GM21576 (cell line): ENCODE data around the gene RAB29.

Experiments used
- ATAC-seq: cut with Tn5 transposase; IDR thresholded peaks from one replicate; pipeline ENCODE4 v1.9.1; 2021; ENCODE audit warnings: mild to moderate bottlenecking, moderate library complexity; ENCODE audit not compliant: unreplicated experiment

RAB29 gene

DNA sequence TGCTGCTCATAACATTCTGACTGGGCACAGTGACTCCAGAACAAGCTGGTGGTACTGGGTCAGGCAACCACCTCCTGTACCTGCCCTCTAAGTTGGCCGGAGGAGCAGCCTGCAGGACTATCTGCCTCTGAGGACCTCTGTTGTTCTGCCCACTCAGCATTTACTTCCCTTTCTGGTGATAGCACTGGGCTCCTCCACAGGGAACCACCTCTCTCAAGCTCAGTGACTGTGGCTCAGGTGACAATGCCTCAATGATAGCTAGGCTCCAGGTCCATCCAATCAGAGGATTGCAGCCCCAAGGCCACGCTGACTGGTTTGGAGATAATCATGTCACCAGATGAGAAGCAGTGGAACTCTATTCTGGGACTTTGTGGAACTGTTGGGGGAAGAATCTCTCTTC is 21.9 kb upstream of the RAB29 start:
- ATAC-seq: no peak

- no peak for ATAC-seq
Measured at GRCh38 chr1:205794011-205794730, 18.9 kb upstream of the RAB29 start.

DNA sequence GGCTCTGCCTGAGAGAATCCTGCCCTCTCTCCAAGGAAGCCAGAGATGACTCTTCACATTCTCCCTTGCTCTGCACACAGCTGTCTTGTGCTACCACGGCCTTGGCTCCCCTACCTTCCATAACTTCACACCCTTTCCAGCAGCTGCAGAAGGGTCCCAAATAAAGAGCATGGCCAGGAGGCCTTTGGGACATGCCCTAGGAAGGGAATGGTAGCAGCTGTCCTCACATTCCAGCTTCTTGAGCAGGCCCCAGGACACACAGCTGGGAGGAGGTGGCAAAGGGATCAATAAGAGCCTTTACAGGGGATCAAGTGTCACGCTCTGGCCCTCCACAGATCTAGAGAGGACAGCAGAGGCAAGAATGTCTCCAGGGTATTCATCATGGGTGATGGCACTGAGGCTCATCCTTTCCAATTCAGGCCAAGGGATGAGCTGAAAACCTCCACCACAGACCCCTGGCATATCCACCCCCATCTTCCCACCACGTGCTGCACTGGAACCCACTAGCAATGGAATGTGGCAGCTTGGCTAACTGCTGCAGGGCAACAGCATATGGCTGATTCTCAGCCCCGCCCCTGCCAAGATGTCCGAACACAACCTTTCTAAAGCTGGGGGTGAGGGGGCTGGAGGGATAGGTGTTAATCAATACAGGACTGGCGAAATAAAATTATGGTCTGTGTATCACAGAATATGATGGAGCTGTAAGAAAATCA is 17.8 kb upstream of the RAB29 start:
- no peak for ATAC-seq

DNA sequence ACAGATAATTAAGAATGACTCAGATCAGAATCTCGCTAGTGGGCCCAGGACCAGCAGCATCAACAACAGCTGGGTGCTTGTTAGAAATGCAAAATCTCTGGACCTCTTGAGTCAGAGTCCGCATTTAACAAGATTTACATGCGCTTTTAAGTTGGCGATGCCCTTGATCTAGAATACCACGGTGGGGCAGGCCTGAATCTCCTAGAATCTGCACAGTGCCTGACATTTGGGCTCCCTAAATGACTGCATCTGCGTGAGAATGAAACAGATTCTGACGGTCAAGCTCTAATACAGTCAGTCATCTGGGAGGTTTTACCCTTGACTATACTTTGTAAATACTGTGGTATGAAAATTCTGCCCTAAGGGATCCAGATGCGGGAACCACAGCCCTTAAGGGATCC is 17.2 kb upstream of the RAB29 start:
- ATAC-seq: peak; percentile 47

DNA sequence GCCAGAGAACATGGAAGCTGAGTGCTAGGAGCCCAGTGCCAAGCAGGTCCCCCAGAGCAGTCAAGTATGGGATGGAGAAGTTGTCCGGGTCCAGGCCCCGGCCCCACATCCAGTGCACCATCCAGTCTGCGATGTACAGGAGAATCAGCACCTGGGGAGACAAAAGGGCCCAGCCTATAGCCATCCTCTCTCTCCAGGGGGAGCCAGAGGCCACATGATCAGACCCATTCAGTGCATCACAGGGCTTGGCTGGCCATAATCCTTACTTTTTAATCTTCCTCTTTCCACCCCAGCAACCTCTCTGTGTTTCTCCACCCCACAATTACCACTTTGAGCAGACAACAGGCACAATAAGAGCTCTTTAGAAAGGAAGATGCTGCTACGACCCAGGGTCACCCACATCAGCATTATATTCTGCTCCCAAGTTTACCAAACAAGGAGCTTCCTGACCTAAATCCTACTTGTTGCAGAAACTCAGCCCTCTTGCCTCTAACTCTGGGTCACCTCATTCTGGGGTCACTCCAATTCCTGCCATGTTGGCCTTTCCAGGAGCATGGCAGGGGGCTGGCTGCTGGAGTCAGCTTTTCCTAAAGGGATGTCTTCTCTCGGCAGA is 16.4 kb upstream of the RAB29 start:
- ATAC-seq: peak; percentile 64

DNA sequence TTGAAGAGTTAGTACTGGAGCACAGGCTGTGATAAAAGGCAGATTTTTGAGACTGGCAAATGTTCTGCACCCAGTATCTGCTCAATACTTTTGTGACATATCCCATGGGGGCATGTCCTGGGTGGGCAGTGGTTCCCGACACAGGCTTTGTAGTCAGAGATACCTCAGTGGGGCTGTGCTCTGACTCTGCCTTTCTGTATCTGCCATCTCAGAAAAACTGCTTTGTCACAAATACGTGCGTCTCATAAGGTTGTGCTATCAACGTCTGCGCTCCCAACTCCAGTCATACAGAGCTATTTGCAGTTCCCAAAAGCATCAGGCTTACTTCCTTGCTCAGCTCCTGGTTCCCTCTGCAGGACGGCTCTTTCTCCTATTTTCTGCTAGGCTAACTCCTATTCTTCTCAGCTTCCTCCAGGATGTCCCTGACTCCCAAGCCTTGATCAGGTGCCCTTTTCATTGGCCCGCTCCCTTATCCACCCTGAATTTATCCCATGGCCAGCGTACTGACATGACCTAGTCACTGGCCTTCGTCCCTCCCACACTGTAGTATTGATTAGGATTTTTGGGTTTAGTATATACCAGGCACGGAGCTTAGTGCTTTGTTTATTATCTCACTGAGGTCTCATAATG is 12.1 kb upstream of the RAB29 start:
- ATAC-seq: no peak

DNA sequence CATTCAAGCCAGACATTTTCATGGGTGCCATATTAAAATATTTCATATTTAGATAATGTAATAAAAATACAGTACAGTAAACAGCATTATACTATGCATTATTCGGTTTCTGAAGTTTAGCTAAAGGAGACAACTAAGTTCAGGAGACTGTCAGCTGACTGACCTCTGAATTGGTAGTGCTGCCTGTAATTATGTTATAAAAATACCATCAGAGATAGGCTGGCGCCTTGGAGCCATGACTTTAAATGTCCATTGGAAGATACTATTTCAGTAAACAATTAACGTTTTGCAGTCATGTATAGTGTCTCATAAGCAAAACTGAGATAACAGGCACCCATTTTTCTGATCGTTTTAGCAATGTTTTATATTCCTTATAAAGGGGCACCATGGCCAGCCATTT is 11.3 kb upstream of the RAB29 start:
- ATAC-seq: no peak

DNA sequence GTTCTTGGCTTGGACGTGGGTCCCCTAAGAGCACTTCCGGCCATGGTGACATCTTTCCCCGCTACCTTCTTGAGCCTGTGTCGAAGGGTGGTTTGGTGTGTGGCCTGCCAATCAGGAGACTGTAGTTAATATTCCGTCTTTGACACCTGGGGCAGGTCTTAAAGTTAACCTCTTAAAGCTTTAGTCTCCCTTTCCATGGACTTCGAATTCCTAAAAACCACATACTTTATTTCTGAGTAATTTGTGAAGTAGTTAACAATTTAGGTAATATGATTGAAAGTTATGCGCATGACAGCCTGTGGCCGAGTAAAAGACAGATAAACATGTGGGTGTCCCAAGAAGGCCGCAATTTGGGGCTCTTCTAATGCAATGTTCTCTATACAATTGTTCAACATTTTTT is 10.2 kb upstream of the RAB29 start:
- no peak for ATAC-seq

DNA sequence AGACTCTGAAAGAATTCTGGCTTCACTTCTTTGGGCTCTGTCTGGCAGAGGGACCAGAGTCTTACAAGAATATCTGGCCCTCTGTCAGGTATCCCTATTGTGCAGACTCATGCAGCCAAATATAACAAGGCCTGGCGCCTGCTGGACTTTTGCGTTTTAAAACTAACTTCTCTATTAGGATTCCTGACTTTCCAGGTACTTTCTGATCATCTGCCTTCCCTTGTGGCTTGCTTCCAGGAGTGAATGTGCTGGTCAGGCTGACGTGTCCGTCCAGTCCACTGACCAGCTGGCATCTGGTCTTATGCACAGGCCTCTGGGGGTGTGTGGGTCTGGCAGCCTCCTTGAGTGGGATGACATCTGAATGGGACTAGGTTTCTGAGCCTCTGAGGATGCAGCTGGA is 8.6 kb upstream of the RAB29 start:
- no peak for ATAC-seq

DNA sequence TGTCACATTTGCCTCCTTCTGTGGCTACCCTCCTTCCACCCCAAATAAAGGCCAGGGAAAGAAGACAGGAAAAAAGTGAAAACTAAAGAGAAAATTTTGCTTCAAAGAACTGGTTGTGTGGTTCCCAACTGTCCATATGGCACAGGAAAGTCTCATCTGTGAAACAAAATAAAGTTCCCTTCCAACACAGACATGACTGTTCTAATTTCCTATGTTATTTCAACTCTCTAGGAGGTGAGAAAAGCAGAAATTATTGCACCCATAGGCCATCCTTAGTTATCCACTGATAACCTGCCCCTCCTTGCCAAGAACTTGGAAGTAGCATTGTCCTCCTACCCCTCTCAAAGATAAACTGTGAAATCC is 8.1 kb upstream of the RAB29 start:
- no peak for ATAC-seq

- no peak for ATAC-seq
Measured at GRCh38 chr1:205782627-205783432, 7.5 kb upstream of the RAB29 start.

DNA sequence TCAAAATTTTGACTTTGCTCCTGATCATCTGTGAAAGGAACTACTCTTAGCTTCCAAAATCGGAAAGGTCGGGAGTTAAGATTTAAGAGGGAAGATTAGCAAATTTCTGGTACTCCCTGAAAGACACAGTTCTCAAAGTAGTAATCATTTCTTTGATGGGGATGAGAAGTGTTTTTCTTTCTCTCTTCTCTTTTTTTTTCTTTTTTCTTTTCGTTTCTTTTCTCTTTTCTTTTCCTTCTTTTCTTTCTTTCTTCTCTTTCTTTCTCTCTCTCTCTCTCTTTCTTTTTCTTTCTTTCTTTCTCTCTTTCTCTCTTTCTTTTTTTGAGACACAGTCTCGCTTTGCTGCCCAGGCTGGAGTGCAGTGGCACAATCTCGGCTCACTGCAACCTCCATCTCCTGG is 5.1 kb upstream of the RAB29 start:
- no peak for ATAC-seq

DNA sequence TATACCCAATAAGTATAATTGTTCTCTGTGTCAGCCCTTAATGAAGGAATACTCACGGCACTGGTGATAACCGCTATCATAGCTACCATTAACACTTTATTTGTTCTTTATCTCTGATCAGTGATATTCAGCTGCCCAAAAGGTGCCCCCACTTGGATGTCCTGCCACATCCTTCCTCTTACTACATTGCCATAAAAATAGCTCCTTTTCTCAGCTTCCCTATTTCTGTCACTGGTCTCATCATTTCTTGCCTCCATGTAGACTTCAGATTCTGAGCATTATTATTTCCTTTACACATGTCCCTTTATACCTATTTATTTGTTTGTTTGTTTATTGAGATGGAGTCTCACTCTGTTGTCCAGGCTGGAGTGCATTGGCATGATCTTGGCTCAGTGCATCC is 2.7 kb upstream of the RAB29 start:
- no peak for ATAC-seq

- no peak for ATAC-seq
Measured at GRCh38 chr1:205775717-205776056, 405 bp upstream of the RAB29 start.

- ATAC-seq: no peak
Measured at GRCh38 chr1:205774198-205775014, 876 bp downstream of the RAB29 start.

- ATAC-seq: no peak
Measured at GRCh38 chr1:205772607-205773032, 2.7 kb downstream of the RAB29 start.

- ATAC-seq: no peak
Measured at GRCh38 chr1:205770618-205771017, 4.7 kb downstream of the RAB29 start.

GRCh38 chr1:205769641-205770365 is 5.5 kb downstream of the RAB29 start:
- ATAC-seq: no peak

GRCh38 chr1:205767248-205767647 is 8.0 kb downstream of the RAB29 start:
- no peak for ATAC-seq

DNA sequence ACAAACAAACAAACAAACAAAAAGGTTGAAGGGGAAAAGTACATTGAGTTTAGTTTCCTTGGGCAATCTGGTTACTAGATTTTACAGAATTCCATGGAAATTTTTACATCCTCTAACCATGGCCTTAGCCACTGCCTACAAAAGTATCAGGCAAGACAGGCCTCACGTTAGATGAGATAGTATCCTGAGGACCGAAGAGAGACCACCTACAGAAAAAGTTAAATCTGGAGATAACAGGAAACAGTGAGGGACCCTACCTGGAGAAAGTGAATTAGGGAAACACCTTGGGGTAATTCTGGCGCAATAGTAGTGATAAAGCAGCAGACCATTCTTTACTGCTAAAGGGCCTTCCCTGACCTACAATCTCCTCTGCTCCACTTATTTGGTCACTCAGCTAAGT is 8.7 kb downstream of the RAB29 start:
- ATAC-seq: no peak
